Spleen (tissue), 11 donors: Measurements from ENCODE around the gene SLC2A14. TPM values are rescaled to one million over a fixed set of nuclear protein-coding genes. Genes with fewer than 3 reads are reported as not detected.
"Not testable (repeated sequence)": the region's sequence is repeated elsewhere in the genome, so short reads cannot be mapped to it uniquely, and the experiment has no call there.

Experiments used
- DNase-seq: peaks from one replicate; pipeline ENCODE4 v3.0.0-alpha.2; 2020
- H3K27ac ChIP-seq, 8 donors: fragments of 200-600 bp; sonication (generic) in 7 of 8; 1 replicate in 4 of 8; 2 replicates in 4 of 8; pipeline versions ENCODE4 v1.5.0 to v1.8.0; 2016 to 2021; ENCODE audit warnings: inconsistent platforms in 4 of 8, mild to moderate bottlenecking in 4 of 8, moderate library complexity in 1 of 8
- H3K27me3 ChIP-seq, 7 donors: fragments of 200-600 bp; sonication (generic) in 6 of 7; replicated peaks in 1 of 7; 1 replicate in 4 of 7; 2 replicates in 3 of 7; pipeline versions ENCODE4 v1.5.0 to v1.8.0; 2016 to 2021; ENCODE audit warnings: inconsistent platforms in 3 of 7, mild to moderate bottlenecking in 1 of 7
- H3K36me3 ChIP-seq, 6 donors: fragments of 200-600 bp; sonication (generic) in 5 of 6; 1 replicate in 4 of 6; 2 replicates in 2 of 6; pipeline versions ENCODE4 v1.5.0 to v1.8.0; 2016 to 2021; ENCODE audit warnings: inconsistent platforms in 2 of 6
- H3K4me1 ChIP-seq, 6 donors: fragments of 200-600 bp; sonication (generic) in 5 of 6; 1 replicate in 3 of 6; 2 replicates in 3 of 6; pipeline versions ENCODE4 v1.5.0 to v1.8.0; 2016 to 2021; ENCODE audit warnings: inconsistent platforms in 3 of 6
- H3K4me3 ChIP-seq, 8 donors: fragments of 200-600 bp; sonication (generic) in 7 of 8; 1 replicate in 4 of 8; 2 replicates in 4 of 8; pipeline versions ENCODE4 v1.5.0 to v1.8.0; 2016 to 2021; ENCODE audit warnings: inconsistent platforms in 4 of 8, mild to moderate bottlenecking in 4 of 8, moderate library complexity in 2 of 8
- H3K9me3 ChIP-seq, 8 donors: fragments of 200-600 bp; sonication (generic) in 7 of 8; 1 replicate in 4 of 8; 2 replicates in 4 of 8; pipeline versions ENCODE4 v1.5.0 to v1.8.0; 2016 to 2021; ENCODE audit warnings: inconsistent platforms in 4 of 8
- POLR2A ChIP-seq, 3 donors: fragments of 450-650 bp; IDR thresholded peaks; one replicate each; pipeline ENCODE4 v1.5.1; 2017; ENCODE audit warnings: antibody characterized with exemption in 3 of 3, mild to moderate bottlenecking in 1 of 3
- POLR2AphosphoS5 ChIP-seq, 3 donors: sonication (generic); formaldehyde crosslinking; IDR thresholded peaks; one replicate each; pipeline ENCODE4 v1.5.1; 2017; ENCODE audit warnings: antibody characterized with exemption in 3 of 3
- WGBS, 5 donors: extraction: QIAGEN DNeasy Blood & Tissue Kit in 3 of 5; methylation state at CpG; one replicate each; pipeline versions ENCODE4 v1.1.5 to v1.1.7; 2013 to 2018; 5-methylcytosine and 5-hydroxymethylcytosine counted together
- intact Hi-C: fragments of 100-400 bp; cut with DNase I; formaldehyde crosslinking; loops from one replicate; pipeline ENCODE4 v1.15.0; 2023; ENCODE audit warnings: low total_unique reads
- polyA plus RNA-seq, 3 donors: library from polyadenylated mRNA; stranded (reverse); fragments of 200-250 nt; gene quantifications; one replicate each; pipeline ENCODE4 v1.2.1, GENCODE V29; 2013
- total RNA-seq, 7 donors: library from RNA; depleted of rRNA in 3 of 7; stranded (reverse); fragments of >200 nt in 3 of 7; fragmentation: NEBNext Ultra II Directional in 4 of 7; extraction: Animal tissue kit (Norgen Biotek cat#: 25700) in 4 of 7; gene quantifications; one replicate each; pipeline versions ENCODE4 v1.1.0 to v1.2.1, GENCODE V29; 2016 to 2021
- TF ChIP-seq, protein P1 (sequence below), 11 experiments: fragments of 200-600 bp in 7 of 11; fragments of 450-650 bp in 4 of 11; sonication (generic) in 4 of 11; IDR thresholded peaks in 8 of 11; conservative IDR thresholded peaks in 3 of 11; 1 replicate in 7 of 11; 2 replicates in 4 of 11; pipeline versions ENCODE4 v1.4.0 to v1.8.0; 2016 to 2021; ENCODE audit warnings: antibody characterized with exemption in 11 of 11, inconsistent platforms in 4 of 11, mild to moderate bottlenecking in 1 of 11
- donor health status: healthy with polysubstance abuse.
- donor health status: DM: no; HTN: no; CAD: no; lungs with moderate emphysema.
- donor health status: DM: no; HTN: no; CAD: no.
- donor health status: Bipolar disorder and iron deficiency.
- donor health status: healthy.
- donor health status: DM: no; HTN: no; CAD: no.
- donor health status: DM: yes; HTN: yes; CAD: no.

SLC2A14 gene
- total and polyA plus RNA-seq, 10 donors = 0.37 to 7.4 (median 2.9) TPM; not detected in 5

DNA sequence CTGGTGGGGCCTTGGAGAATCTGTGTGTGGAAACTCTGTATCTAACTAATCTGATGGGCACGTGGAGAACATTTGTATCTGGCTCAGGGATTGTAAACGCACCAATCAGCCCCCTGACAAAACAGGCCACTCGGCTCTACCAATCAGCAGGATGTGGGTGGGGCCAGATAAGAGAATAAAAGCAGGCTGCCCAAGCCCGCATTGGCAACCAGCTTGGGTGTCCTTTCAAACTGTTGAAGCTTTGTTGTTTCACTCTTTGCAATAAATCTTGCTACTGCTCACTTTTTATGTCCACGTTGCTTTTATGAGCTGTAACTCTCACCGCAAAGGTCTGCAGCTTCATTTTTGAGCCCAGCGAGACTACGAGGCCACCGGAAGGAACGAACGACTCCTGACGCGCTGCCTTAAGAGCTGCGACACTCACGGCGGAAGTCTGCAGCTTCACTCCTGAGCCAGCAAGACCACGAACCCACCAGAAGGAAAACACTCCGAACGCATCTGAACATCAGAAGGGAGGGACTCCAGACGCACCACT, 9.8 kb downstream of the SLC2A14 start:
- intact Hi-C loops, DNase-seq, H3K36me3 ChIP-seq, H3K4me3 ChIP-seq, H3K27me3 ChIP-seq, H3K9me3 ChIP-seq: not testable (repeated sequence)
- peak in 1 of 3 donors; percentile 14 for TF ChIP-seq POLR2AphosphoS5 (IDR thresholded peaks at IDR 0.05)
- peak overlapping the region in 3 of 8 donors; percentile 8 to 21 (median 19) for H3K27ac ChIP-seq
- WGBS, 5 donors = 51 to 80% (median 60%) methylated on average over 18 to 20 of the region's 20 CpGs
- peaks cover 0 to 14% (median 6%) of the 10 kb centered on the region in 6 donors for H3K4me1 ChIP-seq

DNA sequence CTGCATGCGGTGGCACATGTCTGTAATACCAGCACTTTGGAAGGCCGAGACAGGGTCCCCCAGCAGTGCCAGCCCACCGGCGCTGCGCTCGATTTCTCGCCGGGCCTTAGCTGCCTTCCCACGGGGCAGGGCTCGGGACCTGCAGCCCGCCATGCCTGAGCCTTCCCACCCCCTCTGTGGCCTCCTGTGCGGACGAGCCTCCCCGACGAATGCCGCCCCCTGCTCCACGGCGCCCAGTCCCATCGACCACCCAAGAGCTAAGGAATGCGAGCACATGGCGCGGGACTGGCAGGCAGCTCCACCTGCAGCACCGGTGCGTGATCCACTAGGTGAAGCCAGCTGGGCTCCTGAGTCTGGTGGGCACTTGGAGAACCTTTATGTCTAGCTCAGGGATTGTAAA, 10.4 kb downstream of the SLC2A14 start:
- DNase-seq, H3K36me3 ChIP-seq, H3K27ac ChIP-seq, H3K27me3 ChIP-seq, H3K4me3 ChIP-seq, H3K9me3 ChIP-seq, intact Hi-C loops: not testable (repeated sequence)
- 94 to 99% (median 96%) methylated on average over 12 to 24 of the region's 24 CpGs for WGBS, 5 donors
- peaks cover 0 to 14% (median 6%) of the 10 kb centered on the region in 6 donors for H3K4me1 ChIP-seq

DNA sequence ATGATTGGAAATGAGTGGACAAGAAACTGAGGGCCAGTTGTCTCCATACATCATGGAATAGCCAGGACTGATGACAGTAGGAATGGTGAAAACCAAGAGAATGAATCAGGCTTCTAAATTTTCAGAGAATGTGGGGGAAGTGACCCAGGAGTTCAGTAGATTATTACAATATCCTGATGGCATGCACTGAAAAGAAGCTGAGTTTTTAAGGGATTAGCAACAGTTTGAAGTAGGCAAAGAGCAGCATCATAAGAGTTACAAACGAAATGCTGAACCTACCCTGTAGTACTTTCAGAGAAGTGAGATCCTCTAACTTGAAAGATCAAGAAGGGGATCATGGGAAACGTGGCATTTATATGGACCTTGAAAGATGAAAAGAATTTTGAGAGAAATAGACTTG, 13.2 kb downstream of the SLC2A14 start:
- Histone ChIP-seq H3K36me3 (no peaks in the 10 kb centered on the region), H3K4me1 (peaks cover 0 to 14% (median 6%) of the 10 kb centered on the region in 6 donors), H3K27me3 (peaks cover 0 to 8% (median 0%) of the 10 kb centered on the region in 7 donors), H3K4me3 (no peak overlapping the region), H3K27ac (peak overlapping the region in 3 of 8 donors; percentile 13 to 62 (median 61)), H3K9me3 (no peaks in the 10 kb centered on the region)
- intact Hi-C loops = loop anchor here (5.0 kb wide), 1 partner anchor 133 kb away; no protein-coding TSS in a partner anchor
- no peak for DNase-seq
- TF ChIP-seq POLR2AphosphoS5 (IDR thresholded peaks at IDR 0.05) (no peak), POLR2A (IDR thresholded peaks at IDR 0.05) (no peak)
- TF ChIP-seq, protein P1, sequence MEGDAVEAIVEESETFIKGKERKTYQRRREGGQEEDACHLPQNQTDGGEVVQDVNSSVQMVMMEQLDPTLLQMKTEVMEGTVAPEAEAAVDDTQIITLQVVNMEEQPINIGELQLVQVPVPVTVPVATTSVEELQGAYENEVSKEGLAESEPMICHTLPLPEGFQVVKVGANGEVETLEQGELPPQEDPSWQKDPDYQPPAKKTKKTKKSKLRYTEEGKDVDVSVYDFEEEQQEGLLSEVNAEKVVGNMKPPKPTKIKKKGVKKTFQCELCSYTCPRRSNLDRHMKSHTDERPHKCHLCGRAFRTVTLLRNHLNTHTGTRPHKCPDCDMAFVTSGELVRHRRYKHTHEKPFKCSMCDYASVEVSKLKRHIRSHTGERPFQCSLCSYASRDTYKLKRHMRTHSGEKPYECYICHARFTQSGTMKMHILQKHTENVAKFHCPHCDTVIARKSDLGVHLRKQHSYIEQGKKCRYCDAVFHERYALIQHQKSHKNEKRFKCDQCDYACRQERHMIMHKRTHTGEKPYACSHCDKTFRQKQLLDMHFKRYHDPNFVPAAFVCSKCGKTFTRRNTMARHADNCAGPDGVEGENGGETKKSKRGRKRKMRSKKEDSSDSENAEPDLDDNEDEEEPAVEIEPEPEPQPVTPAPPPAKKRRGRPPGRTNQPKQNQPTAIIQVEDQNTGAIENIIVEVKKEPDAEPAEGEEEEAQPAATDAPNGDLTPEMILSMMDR (IDR thresholded peaks at IDR 0.05 in 8 of 11, conservative IDR thresholded peaks at IDR 0.05 in 3 of 11) = no peak
- 30 to 44% (median 38%) methylated on average over 2 of the region's 2 CpGs for WGBS, 5 donors

DNA sequence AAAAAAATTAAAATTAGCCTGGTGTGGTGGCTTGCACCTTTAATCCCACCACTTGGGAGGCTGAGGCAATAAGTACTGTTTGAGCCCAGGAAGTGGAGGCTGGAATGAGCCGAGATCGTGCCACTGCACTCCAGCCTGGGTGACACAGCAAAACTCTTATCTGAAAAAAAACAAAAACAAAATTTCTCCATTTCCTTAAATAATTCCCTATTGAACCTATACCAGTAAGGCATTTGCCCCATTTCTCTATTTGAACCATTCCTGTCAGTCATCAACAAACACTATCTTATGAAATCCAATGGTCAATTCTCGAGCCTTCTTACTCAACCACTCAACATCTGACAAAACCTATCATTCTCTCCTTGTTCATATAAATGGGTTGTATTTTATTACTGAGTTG, 14.7 kb downstream of the SLC2A14 start:
- 41 to 77% (median 63%) methylated on average over 3 of the region's 3 CpGs for WGBS, 5 donors
- H3K27me3 ChIP-seq = peaks cover 0 to 11% (median 0%) of the 10 kb centered on the region in 7 donors

DNA sequence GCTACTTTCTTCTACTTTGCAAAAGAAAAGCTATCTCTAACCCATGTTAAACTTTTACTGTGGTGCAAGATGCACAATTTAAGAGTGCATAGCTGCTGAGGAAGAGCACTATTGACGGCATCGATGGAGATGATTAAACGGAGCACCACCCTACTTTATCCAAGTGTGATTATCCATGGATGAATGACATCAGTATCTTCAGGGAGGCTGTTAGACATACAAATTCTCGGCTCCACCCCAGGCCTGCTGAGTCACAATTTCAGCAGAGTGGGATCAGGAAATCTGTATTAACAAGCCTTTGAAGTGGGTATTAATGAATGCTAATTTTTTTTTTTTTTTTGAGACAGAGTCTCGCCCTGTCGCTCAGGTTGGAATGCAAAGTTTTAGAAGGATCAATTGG, 16.2 kb downstream of the SLC2A14 start:
- Histone ChIP-seq H3K4me1 (peaks cover 0 to 14% (median 6%) of the 10 kb centered on the region in 6 donors), H3K36me3 (no peaks in the 10 kb centered on the region), H3K27me3 (peaks cover 0 to 11% (median 0%) of the 10 kb centered on the region in 7 donors), H3K4me3 (no peak overlapping the region), H3K27ac (no peak overlapping the region), H3K9me3 (no peaks in the 10 kb centered on the region)
- no peak for DNase-seq
- intact Hi-C loops = loop anchor here (5.0 kb wide), 1 partner anchor 136 kb away; no protein-coding TSS in a partner anchor
- 88 to 95% (median 92%) methylated on average over 6 of the region's 6 CpGs for WGBS, 5 donors
- no peak for TF ChIP-seq POLR2AphosphoS5 (IDR thresholded peaks at IDR 0.05)
- TF ChIP-seq POLR2A (IDR thresholded peaks at IDR 0.05) = no peak
- TF ChIP-seq, protein P1 (IDR thresholded peaks at IDR 0.05 in 8 of 11, conservative IDR thresholded peaks at IDR 0.05 in 3 of 11) = no peak

More for the DNA sequence above, 14.7 kb downstream of the SLC2A14 start:
- H3K27ac ChIP-seq = peak overlapping the region in 4 of 8 donors; percentile 21 to 63 (median 46)
- intact Hi-C loops = loop anchor here (5.0 kb wide), 1 partner anchor 134 kb away; no protein-coding TSS in a partner anchor
- no peaks in the 10 kb centered on the region for H3K9me3 ChIP-seq
- no peak for DNase-seq
- no peak for TF ChIP-seq POLR2A (IDR thresholded peaks at IDR 0.05)
- TF ChIP-seq POLR2AphosphoS5 (IDR thresholded peaks at IDR 0.05) = no peak
- TF ChIP-seq, protein P1 (IDR thresholded peaks at IDR 0.05 in 8 of 11, conservative IDR thresholded peaks at IDR 0.05 in 3 of 11) = no peak
- peaks cover 0 to 14% (median 6%) of the 10 kb centered on the region in 6 donors for H3K4me1 ChIP-seq
- no peaks in the 10 kb centered on the region for H3K36me3 ChIP-seq
- H3K4me3 ChIP-seq = no peak overlapping the region
